ENCODE data around the gene CHD5.

CHD5 gene

GRCh38 chr1:6141592-6141991, 38.5 kb downstream of the CHD5 start:
- in situ Hi-C loops (cut with HindIII; ENCODE audit: low pct_unique_long_range_greater_than_20kb, low sequenced_read_pairs), result no loop called here
- TF ChIP-seq JUND (IDR thresholded peaks at IDR 0.05; ENCODE audit: low read depth), result no peak
- peak in 1 of 2 experiments; percentile 43 for DNase-seq (ENCODE audit: low read depth in 1 of 2, low spot score in 1 of 2)

GRCh38 chr1:6140413-6140812, 39.7 kb downstream of the CHD5 start:
- TF ChIP-seq JUND (IDR thresholded peaks at IDR 0.05; ENCODE audit: low read depth), result no peak
- in situ Hi-C loops (cut with HindIII; ENCODE audit: low pct_unique_long_range_greater_than_20kb, low sequenced_read_pairs), result no loop called here
- DNase-seq (ENCODE audit: low read depth in 1 of 2, low spot score in 1 of 2), result no peak

DNA sequence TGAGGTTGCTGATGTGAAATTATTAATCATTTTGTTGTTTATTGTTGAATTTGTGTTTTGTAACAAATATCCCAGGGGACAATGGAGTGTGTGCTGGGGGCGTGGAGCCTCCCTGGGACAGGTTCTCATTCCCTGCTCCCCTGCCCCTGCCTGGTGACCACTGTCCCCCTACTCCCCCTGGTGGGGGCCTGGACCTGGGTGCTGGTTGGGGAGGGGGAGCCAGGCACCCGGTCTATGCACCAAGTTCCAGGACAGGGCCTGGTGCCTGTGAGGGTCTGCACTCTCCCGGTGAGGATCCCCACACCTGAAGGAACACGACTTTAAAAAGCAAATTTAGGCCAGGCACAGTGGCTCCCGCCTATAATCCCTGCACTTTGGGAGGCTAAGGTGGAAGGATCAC, 42.4 kb downstream of the CHD5 start:
- no peak for DNase-seq (ENCODE audit: low read depth in 1 of 2, low spot score in 1 of 2)
- no peak for TF ChIP-seq JUND (IDR thresholded peaks at IDR 0.05; ENCODE audit: low read depth)
- in situ Hi-C loops (cut with HindIII; ENCODE audit: low pct_unique_long_range_greater_than_20kb, low sequenced_read_pairs), result no loop called here

GRCh38 chr1:6136516-6137220, 43.5 kb downstream of the CHD5 start:
- no peak for TF ChIP-seq JUND (IDR thresholded peaks at IDR 0.05; ENCODE audit: low read depth)
- DNase-seq (ENCODE audit: low read depth in 1 of 2, low spot score in 1 of 2), result no peak
- in situ Hi-C loops (cut with HindIII; ENCODE audit: low pct_unique_long_range_greater_than_20kb, low sequenced_read_pairs), result no loop called here

DNA sequence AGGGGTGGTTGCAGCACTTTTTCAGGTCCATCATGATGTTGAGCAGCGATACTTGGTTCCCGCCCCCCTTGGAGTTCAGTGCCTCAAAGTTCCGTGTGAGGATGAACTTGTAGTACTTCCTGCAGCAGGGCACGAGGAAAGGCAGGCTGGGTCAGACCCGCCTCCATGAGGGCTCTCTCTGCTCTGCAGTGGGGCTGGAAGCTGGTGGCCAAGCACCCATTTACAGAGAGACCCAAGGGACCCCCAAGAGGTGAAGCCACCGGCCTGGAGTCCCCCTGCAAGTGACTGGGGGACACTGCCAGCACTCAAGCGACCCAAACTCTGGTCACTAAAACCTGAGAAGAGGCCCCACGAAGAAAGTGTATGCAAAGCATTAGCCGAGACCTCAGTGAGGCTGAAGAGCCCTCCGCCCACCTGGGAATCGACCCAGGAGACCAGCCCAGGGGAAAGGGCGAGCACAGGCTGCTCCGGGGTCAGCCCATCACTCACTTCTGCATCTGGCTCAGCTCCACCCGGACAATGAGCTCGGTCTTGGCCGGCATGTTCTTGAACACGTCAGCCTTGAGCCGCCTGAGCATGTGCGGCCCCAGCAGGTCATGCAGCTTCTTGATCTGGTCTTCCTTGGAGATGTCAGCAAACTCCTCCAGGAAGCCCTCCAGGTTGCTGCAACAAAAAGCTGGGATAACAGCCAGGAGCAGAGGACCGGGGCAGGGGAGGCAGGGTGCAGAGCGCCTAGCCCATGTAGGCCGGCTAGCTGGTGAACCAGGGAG, 45.2 kb downstream of the CHD5 start:
- no peak for DNase-seq (ENCODE audit: low read depth in 1 of 2, low spot score in 1 of 2)
- TF ChIP-seq JUND (IDR thresholded peaks at IDR 0.05; ENCODE audit: low read depth), result no peak
- in situ Hi-C loops (cut with HindIII; ENCODE audit: low pct_unique_long_range_greater_than_20kb, low sequenced_read_pairs), result no loop called here

DNA sequence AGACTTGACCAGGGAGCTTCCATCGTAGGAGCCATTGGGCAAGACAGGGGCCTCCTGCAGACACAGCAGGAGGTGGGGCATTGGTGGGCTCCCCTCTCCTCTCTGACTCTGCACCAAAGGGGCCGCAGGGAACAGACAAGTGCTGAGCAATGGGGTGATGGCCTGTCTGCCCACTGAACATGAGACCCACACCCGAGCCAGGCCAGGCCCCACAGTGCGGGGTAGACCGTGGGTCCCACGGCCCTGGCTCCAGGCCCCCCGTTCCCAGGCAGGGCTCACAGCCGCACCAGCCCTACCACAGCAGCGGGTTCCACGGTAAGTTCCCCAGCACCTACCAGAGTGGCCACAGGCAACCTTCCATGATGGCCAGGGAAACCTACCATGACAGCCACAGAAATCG, 45.9 kb downstream of the CHD5 start:
- in situ Hi-C loops (cut with HindIII; ENCODE audit: low pct_unique_long_range_greater_than_20kb, low sequenced_read_pairs), result no loop called here
- TF ChIP-seq JUND (IDR thresholded peaks at IDR 0.05; ENCODE audit: low read depth), result no peak
- no peak for DNase-seq (ENCODE audit: low read depth in 1 of 2, low spot score in 1 of 2)

GRCh38 chr1:6133146-6133895, 46.8 kb downstream of the CHD5 start:
- no peak for TF ChIP-seq JUND (IDR thresholded peaks at IDR 0.05; ENCODE audit: low read depth)
- DNase-seq (ENCODE audit: low read depth in 1 of 2, low spot score in 1 of 2), result no peak
- in situ Hi-C loops (cut with HindIII; ENCODE audit: low pct_unique_long_range_greater_than_20kb, low sequenced_read_pairs), result no loop called here

DNA sequence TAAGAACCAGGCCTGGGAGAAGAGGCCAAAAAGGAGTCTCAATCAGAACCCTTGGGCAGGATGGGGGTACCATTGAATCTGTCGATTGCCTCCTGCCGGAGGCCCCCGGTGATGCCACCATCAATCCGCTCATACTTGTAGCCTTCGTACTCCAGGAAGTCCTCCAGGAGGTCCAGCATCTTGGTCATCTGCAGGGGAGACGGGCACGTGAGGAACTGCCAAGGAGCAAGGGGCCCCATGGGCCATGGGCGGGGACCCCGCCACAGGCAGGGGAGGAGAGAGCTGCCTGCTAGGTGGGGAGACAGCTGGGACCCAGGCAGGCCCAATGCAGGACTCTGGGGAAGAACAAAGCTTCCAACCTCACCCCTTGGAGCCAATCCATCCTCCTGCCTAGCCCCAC, 48.6 kb downstream of the CHD5 start:
- no peak for TF ChIP-seq JUND (IDR thresholded peaks at IDR 0.05; ENCODE audit: low read depth)
- DNase-seq (ENCODE audit: low read depth in 1 of 2, low spot score in 1 of 2), result no peak
- in situ Hi-C loops (cut with HindIII; ENCODE audit: low pct_unique_long_range_greater_than_20kb, low sequenced_read_pairs), result no loop called here

- in situ Hi-C loops (cut with HindIII; ENCODE audit: low pct_unique_long_range_greater_than_20kb, low sequenced_read_pairs), result no loop called here
- no peak for TF ChIP-seq JUND (IDR thresholded peaks at IDR 0.05; ENCODE audit: low read depth)
- DNase-seq (ENCODE audit: low read depth in 1 of 2, low spot score in 1 of 2), result no peak
Measured at GRCh38 chr1:6130596-6130995, 49.5 kb downstream of the CHD5 start.

DNA sequence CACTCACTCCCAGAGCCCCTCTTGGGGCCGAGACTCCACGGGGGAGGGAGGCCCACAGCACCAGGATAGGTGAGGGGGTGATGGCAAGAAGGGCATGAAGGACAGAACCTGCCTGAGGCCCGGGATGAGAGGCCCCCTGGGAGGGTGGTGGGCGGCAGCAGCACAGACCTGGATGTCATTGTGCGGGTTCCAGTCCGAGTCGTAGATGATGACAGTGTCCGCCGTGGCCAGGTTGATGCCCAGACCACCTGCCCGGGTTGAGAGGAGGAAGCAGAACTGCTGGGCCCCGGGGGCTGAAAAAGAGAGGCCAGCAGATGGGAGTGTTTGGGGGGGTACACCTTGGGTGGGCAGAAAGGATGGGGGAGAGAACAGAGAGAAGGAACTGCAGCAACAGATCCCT, 50.1 kb downstream of the CHD5 start:
- no peak for TF ChIP-seq JUND (IDR thresholded peaks at IDR 0.05; ENCODE audit: low read depth)
- in situ Hi-C loops (cut with HindIII; ENCODE audit: low pct_unique_long_range_greater_than_20kb, low sequenced_read_pairs), result no loop called here
- DNase-seq (ENCODE audit: low read depth in 1 of 2, low spot score in 1 of 2), result no peak

- DNase-seq (ENCODE audit: low read depth in 1 of 2, low spot score in 1 of 2), result no peak
- in situ Hi-C loops (cut with HindIII; ENCODE audit: low pct_unique_long_range_greater_than_20kb, low sequenced_read_pairs), result no loop called here
- no peak for TF ChIP-seq JUND (IDR thresholded peaks at IDR 0.05; ENCODE audit: low read depth)
Measured at GRCh38 chr1:6129313-6129712, 50.8 kb downstream of the CHD5 start.

- no peak for TF ChIP-seq JUND (IDR thresholded peaks at IDR 0.05; ENCODE audit: low read depth)
- DNase-seq (ENCODE audit: low read depth in 1 of 2, low spot score in 1 of 2), result no peak
- in situ Hi-C loops (cut with HindIII; ENCODE audit: low pct_unique_long_range_greater_than_20kb, low sequenced_read_pairs), result no loop called here
Measured at GRCh38 chr1:6128276-6129081, 51.6 kb downstream of the CHD5 start.

All from T47D (cell line).